Measurements from ENCODE around the gene ZFTA.

The ZFTA gene

DNA sequence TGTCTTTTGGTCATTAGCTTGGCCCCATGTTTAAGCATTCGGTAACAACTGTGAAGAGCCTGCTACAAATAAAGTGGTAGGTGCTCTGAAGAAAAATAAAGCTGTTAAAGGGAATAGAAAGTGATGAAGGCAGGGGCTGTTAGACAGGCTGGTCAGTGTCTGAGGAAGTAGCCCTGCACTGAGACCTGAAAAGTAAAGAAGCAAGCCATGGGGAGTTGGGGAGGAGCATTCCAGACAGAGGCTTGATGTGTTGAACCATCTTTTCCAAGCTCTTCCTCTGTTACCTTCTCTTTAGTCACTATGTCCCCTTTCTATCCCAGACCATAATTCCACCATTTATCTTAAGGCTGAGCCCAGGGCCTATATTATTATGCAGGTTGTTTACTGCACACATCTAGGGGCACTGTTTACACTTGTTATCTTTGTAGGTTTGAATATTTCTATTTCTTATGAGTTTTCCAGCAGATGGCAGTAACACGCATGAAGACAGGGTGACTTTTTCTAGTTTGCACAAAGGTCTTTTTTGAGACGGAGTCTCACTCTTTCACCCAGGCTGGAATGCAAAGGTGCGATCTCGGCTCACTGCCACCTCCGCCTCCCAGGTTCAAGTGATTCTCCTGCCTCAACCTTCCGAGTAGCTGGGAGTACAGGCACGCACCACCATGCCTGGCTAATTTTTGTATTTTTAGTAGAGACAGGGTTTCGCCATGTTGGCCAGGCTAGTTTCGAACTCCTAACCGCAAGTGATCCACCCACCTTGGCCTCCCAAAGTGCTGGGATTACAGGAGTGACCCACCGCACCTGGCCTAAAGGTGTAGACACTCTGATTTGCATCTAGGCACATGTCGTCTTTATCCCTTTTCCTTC, 23.0 kb downstream of the ZFTA start:
- no peak for DNase-seq

DNA sequence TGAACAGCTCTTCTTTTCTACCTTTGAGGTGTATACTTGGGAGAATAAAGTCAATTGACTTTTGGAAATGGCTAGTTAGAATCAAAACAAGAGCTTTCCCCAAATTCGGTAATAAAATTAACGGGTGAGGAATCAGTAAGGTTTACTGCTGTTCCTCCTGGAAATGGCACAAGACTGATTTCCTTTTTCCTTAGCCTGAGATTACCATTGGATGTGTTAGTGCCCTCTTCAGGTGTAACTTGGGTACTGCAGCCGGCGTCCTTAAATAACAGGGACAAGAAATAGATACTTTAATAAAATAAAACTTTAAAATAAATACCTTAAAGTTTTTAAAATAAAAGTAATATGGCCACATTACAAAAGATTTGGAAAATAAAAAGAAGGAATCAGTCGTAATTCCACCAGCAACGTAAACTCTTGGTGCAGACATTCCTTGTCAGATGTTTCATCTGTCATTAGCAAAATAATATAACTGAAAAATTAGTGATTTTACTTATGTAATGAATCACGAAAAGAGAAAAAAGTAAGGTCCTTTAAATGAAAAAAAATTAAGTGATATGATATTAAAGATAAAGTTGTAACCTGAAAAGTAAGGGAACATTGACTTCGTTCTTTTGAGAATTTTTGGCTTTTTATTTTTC, 29.7 kb downstream of the ZFTA start:
- peak in 1 of 2 donors; percentile 56 for DNase-seq

DNA sequence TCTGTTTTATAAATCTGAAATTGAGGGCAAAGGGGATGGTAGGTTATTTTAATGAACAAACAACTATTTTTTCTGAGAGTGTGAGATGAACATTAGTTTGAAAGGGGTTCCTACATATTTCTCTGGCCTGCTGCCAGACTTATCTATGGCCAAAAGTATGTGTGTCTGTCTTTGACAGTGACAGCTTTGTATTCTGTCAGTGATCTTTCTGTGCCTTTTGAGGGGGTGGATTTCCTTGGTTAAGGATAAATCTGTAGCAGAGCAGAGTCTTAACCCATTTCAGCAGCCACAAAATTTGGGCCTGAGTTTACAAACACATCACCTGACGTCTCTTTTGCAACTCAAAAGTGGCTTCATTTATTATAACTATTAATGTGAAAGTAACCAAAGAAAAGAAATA, 30.9 kb downstream of the ZFTA start:
- DNase-seq, result no peak

DNA sequence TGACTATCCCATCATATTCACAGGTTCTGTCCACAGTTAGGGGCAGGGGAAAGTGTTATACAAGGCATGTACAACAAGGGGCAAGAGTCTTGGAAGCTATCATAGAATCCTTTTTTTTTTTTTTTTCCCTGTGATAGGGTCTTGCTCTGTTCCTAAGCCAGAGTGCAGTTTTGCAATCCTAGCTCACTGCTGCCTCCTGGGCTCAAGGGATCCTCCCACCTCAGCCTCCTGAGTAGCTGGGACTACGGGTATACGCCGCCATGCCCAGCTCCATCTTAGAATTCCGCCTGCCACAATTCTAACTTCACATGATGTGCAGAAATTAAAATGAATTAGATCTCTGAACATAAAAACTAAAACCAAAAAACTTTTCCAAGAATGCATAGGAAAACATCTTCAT, 31.7 kb downstream of the ZFTA start:
- no peak for DNase-seq

DNA sequence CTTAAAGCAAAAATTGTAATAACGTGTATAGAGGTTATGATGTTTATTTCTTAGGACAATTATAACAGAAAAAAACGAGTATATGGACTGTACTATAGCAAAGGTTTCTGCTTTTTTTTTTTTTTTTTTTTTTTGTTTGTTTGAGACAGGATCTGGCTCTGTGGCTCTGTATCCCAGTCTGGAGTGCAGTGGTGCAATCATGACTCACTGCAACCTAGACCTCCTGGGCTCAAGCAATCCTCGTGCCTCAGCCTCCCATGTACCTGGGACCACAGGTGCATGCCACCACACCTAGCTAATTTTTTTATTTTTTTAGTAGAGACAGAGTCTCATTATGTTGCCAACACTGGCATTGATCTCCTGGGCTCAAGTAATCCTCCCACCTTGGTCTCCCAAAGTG, 39.2 kb downstream of the ZFTA start:
- DNase-seq, result no peak

DNA sequence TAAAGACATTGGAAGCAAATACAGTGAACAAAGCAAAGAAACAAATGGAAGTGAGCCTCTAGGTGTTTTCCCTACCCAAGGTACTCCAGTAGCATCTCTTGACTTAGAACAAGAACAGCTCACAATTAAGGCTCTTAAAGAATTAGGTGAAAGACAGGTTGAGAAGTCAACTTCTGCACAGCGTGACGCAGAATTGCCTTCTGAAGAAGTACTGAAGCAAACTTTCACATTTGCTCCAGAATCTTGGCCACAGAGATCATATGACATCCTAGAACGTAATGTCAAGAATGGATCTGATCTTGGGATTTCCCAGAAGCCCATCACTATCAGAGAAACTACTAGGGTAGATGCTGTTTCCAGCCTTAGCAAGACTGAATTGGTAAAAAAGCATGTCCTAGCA, 48.0 kb downstream of the ZFTA start:
- DNase-seq, result no peak

DNA sequence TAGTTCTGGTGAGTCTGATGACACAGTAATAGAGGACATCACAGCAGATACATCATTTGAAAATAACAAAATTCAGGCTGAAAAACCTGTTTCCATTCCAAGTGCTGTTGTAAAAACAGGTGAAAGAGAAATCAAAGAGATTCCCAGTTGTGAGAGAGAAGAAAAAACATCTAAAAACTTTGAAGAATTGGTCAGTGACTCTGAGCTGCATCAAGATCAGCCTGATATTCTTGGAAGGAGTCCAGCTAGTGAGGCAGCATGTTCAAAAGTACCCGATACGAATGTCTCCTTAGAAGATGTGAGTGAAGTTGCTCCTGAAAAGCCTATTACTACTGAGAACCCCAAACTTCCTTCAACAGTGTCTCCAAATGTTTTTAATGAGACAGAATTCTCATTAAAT, 48.6 kb downstream of the ZFTA start:
- DNase-seq, result no peak

DNA sequence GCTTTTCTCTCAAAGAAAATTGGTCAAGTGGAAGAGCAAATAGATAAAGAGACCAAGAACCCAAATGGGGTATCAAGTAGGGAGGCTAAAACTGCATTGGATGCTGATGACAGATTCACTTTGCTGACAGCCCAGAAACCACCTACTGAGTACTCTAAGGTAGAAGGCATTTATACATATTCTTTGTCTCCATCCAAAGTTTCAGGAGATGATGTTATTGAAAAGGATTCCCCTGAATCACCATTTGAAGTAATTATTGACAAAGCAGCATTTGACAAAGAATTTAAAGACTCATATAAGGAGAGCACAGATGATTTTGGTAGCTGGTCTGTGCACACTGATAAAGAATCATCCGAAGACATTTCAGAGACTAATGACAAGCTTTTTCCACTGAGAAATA, 49.6 kb downstream of the ZFTA start:
- DNase-seq, result no peak

Measured in bone marrow (tissue), 2 donors.